KMS-11 (cell line): Measurements from ENCODE around the gene SMG6.

Source experiments
- H2AFZ ChIP-seq: fragments of 200-600 bp; sonication (generic); 2 replicates; pipeline ENCODE4 v1.6.1; 2016; ENCODE audit warnings: antibody characterized with exemption, mixed run types, low read depth
- H3K27ac ChIP-seq: fragments of 200-600 bp; sonication (generic); 2 replicates; pipeline ENCODE4 v1.6.1; 2016; ENCODE audit warnings: mild to moderate bottlenecking, mixed run types
- H3K27me3 ChIP-seq: fragments of 200-600 bp; sonication (generic); 2 replicates; pipeline ENCODE4 v1.6.1; 2017; ENCODE audit warnings: mild to moderate bottlenecking, low read depth, mixed run types, moderate library complexity; ENCODE audit not compliant: insufficient read depth
- H3K36me3 ChIP-seq: fragments of 200-600 bp; sonication (generic); 2 replicates; pipeline ENCODE4 v1.6.1; 2017; ENCODE audit warnings: mild to moderate bottlenecking, mixed run types; ENCODE audit not compliant: insufficient read depth
- H3K4me1 ChIP-seq: fragments of 200-600 bp; sonication (generic); 2 replicates; pipeline ENCODE4 v1.6.1; 2016; ENCODE audit warnings: mild to moderate bottlenecking, low read depth, mixed run types; ENCODE audit not compliant: poor library complexity, severe bottlenecking
- H3K4me2 ChIP-seq: fragments of 200-600 bp; sonication (generic); 2 replicates; pipeline ENCODE4 v1.7.0; 2016; ENCODE audit warnings: mild to moderate bottlenecking, mixed run types
- H3K4me3 ChIP-seq: fragments of 200-600 bp; sonication (generic); IDR thresholded peaks from 2 replicates; pipeline ENCODE4 v1.6.1; 2017; ENCODE audit warnings: low read depth, low read length, mixed read lengths; ENCODE audit not compliant: insufficient read depth
- H3K79me2 ChIP-seq: fragments of 200-600 bp; sonication (generic); 2 replicates; pipeline ENCODE4 v1.6.1; 2016; ENCODE audit warnings: low read depth, mixed run types; ENCODE audit not compliant: insufficient read depth
- H3K9ac ChIP-seq: fragments of 200-600 bp; sonication (generic); 2 replicates; pipeline ENCODE4 v1.6.1; 2016; ENCODE audit warnings: mild to moderate bottlenecking, mixed run types
- H4K20me1 ChIP-seq: fragments of 200-600 bp; sonication (generic); 2 replicates; pipeline ENCODE4 v1.6.1; 2016; ENCODE audit warnings: mild to moderate bottlenecking, mixed run types; ENCODE audit not compliant: insufficient read depth
- TF ChIP-seq, protein P1 (sequence below): fragments of 200-600 bp; sonication (generic); conservative IDR thresholded peaks from 2 replicates; pipeline ENCODE4 v1.6.1; 2017; ENCODE audit warnings: low read depth, mild to moderate bottlenecking, antibody characterized with exemption, low read length, moderate library complexity, mixed read lengths

SMG6 gene

DNA sequence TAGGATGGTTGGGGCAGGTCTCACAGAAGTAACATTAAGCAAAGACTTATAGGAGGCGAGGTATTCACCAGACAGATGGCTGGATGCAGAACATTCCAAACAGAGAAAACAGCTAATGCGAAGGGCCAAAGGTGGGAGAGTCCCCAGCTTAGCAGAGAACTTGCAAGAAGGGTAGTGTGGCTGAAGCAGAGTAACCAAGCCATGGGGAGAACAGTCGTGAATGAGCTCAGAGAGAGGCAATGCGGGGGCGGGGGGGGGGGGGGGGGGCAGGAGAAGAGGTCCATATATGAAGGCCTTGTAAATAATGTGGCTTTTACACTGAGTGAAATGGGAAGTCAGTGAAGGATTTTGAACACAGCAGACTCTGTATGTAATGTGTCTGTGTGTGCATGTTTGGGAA is 81.3 kb downstream of the SMG6 start:
- Histone ChIP-seq H4K20me1 (no peaks in the 10 kb centered on the region), H3K4me3 (no peak overlapping the region), H3K9ac (peak overlapping the region; percentile 82; the same call in 1 of the 2 replicates), H3K27ac (peak overlapping the region; percentile 99), H3K4me2 (peak overlapping the region; percentile 70), H3K4me1 (peaks cover 79% of the 10 kb centered on the region), H3K27me3 (no peaks in the 10 kb centered on the region), H3K36me3 (no peaks in the 10 kb centered on the region), H3K79me2 (no peaks in the 10 kb centered on the region), H2AFZ (no peak overlapping the region)
- TF ChIP-seq, protein P1, sequence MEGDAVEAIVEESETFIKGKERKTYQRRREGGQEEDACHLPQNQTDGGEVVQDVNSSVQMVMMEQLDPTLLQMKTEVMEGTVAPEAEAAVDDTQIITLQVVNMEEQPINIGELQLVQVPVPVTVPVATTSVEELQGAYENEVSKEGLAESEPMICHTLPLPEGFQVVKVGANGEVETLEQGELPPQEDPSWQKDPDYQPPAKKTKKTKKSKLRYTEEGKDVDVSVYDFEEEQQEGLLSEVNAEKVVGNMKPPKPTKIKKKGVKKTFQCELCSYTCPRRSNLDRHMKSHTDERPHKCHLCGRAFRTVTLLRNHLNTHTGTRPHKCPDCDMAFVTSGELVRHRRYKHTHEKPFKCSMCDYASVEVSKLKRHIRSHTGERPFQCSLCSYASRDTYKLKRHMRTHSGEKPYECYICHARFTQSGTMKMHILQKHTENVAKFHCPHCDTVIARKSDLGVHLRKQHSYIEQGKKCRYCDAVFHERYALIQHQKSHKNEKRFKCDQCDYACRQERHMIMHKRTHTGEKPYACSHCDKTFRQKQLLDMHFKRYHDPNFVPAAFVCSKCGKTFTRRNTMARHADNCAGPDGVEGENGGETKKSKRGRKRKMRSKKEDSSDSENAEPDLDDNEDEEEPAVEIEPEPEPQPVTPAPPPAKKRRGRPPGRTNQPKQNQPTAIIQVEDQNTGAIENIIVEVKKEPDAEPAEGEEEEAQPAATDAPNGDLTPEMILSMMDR = no peak

DNA sequence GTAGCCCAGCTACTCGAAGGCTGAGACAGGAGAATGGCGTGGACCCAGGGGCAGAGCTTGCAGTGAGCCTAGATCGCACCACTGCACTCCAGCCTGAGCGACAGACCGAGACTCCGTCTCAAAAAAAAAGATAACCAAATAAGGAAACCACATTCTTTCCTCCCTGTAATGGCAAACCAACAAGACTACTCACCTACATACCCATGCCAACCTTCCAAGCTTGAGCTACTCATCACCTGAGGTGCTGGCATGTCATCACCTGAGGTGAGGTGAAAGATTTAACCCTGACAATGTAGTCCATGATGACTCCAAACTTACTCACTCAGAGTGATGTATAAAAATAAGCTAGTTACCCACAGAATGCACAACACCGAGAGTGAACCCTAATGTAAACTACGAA is 85.2 kb downstream of the SMG6 start:
- H2AFZ ChIP-seq = no peak overlapping the region
- H3K27me3 ChIP-seq = no peaks in the 10 kb centered on the region
- peaks cover 89% of the 10 kb centered on the region for H3K4me1 ChIP-seq
- H3K4me3 ChIP-seq = no peak overlapping the region
- H4K20me1 ChIP-seq = no peaks in the 10 kb centered on the region
- no peak overlapping the region for H3K27ac ChIP-seq
- no peak overlapping the region for H3K4me2 ChIP-seq
- no peaks in the 10 kb centered on the region for H3K36me3 ChIP-seq
- H3K9ac ChIP-seq = no peak overlapping the region
- TF ChIP-seq, protein P1 = no peak
- no peaks in the 10 kb centered on the region for H3K79me2 ChIP-seq

DNA sequence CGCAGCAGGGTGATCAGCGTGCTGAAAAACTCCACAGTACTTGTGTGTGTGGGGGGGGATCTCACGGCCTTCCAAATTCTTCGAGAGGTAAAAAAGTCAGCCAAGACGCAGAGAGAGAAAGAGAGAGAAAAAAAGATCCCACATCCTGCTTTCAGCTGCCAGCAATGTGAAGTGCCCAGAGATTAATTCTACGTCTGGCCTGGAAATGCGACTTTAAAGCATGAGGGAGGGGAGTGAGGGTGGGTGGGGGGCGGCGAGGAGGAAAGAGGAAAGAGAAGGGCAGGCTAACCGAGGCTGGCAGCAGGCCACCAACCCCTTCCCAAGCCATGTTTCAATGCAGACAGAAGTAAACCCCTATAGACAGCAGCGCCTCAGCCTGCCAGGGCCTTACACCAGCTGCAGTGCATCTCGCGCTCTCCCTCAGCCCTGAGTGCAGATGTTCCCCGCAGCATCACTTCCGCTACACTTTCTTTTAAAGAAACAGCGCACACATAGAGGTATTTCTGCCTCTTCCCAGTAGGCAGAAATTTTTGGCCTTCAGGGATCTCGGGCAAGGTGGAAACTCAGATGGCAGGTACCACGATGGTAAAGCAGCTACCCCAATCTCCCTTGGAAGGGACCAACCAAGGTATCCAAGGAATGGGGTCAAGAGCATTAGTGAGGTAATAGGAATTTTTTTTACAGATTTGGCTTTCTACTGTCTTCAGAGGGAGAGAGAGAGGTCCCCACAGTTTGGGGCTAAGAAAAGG is 87.8 kb downstream of the SMG6 start:
- Histone ChIP-seq H3K79me2 (no peaks in the 10 kb centered on the region), H3K36me3 (no peaks in the 10 kb centered on the region), H3K4me2 (peak overlapping the region; percentile 84), H3K4me1 (peaks cover 87% of the 10 kb centered on the region), H2AFZ (peak overlapping the region; percentile 57), H3K27me3 (no peaks in the 10 kb centered on the region), H3K4me3 (no peak overlapping the region), H3K27ac (peak overlapping the region; percentile 90), H4K20me1 (no peaks in the 10 kb centered on the region), H3K9ac (peak overlapping the region; percentile 56)
- TF ChIP-seq, protein P1 = no peak

DNA sequence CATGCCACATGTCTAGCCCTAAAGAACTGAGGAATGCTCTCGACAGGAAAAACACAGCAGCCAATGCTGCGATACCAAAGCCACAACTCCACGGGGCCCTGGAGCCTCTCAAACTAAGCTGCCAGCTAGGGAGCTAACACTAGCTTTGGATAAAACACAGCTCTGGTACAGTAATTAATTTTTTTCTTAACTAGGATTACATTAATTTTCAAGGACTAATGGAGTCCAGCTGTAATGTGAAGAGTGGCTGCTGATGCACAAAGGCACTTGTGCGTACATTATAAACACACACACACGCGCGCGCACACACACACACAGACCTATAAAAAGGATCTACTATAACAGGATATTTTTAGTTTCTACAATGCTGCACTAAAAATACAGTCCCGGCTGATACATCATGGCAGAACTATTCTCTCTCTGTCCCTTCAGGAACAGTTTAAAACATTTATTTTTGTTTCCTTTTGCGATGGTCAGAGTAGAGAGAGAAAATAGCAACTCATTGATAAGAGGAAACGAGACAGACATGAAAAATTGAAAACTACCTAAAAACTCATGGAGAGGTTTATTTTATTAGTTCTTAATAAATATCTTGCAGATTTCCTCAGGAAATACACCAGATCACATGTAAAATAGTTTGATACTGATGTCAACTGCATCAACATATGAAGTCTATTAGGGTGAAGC is 88.5 kb downstream of the SMG6 start:
- peak overlapping the region; percentile 90 for H3K27ac ChIP-seq
- H3K36me3 ChIP-seq = no peaks in the 10 kb centered on the region
- H3K27me3 ChIP-seq = no peaks in the 10 kb centered on the region
- TF ChIP-seq, protein P1 = no peak
- peak overlapping the region; percentile 14; the same call in 1 of the 2 replicates for H2AFZ ChIP-seq
- H3K4me1 ChIP-seq = peaks cover 85% of the 10 kb centered on the region
- no peaks in the 10 kb centered on the region for H4K20me1 ChIP-seq
- H3K9ac ChIP-seq = peak overlapping the region; percentile 56
- no peak overlapping the region for H3K4me3 ChIP-seq
- peak overlapping the region; percentile 84 for H3K4me2 ChIP-seq
- no peaks in the 10 kb centered on the region for H3K79me2 ChIP-seq
